OCI-LY3 (cell line): Measurements from ENCODE around the gene ASB1.

Experiments used
- H2AFZ ChIP-seq: fragments of 200-600, 300-600 bp; shearing (Covaris generic); 2 replicates; pipeline ENCODE4 v1.6.0; 2014; ENCODE audit warnings: antibody characterized with exemption, low read depth, low read length
- H3K27ac ChIP-seq: fragments of 200-600, 300-600 bp; sonication (generic); 2 replicates; pipeline ENCODE4 v1.5.1; 2014; ENCODE audit warnings: mild to moderate bottlenecking, low read length, moderate library complexity, mixed read lengths
- H3K27me3 ChIP-seq: fragments of 200-600, 300-600 bp; sonication (generic); 2 replicates; pipeline ENCODE4 v1.6.1; 2014; ENCODE audit warnings: low read depth, low read length, mixed read lengths
- H3K36me3 ChIP-seq: fragments of 200-600, 300-600 bp; sonication (generic); replicated peaks from 2 replicates; pipeline ENCODE3; 2014; ENCODE audit warnings: low read depth, low read length, mixed read lengths
- H3K4me1 ChIP-seq: fragments of 300-600, 200-600 bp; sonication (generic); 2 replicates; pipeline ENCODE4 v1.6.1; 2014; ENCODE audit warnings: low read length, mixed read lengths
- H3K4me2 ChIP-seq: fragments of 200-600, 300-600 bp; sonication (generic); 2 replicates; pipeline ENCODE4 v1.6.1; 2014; ENCODE audit warnings: low read length, mixed read lengths
- H3K4me3 ChIP-seq: fragments of 300-600, 200-600 bp; sonication (generic); 2 replicates; pipeline ENCODE4 v1.5.1; 2014; ENCODE audit warnings: antibody characterized with exemption, mild to moderate bottlenecking, low read length, moderate library complexity
- H3K79me2 ChIP-seq: fragments of 300-600, 200-600 bp; shearing (Covaris generic); 2 replicates; pipeline ENCODE4 v1.6.1; 2014; ENCODE audit warnings: mild to moderate bottlenecking, low read length, mixed read lengths
- H3K9ac ChIP-seq: fragments of 300-600, 200-600 bp; shearing (Covaris generic); 2 replicates; pipeline ENCODE4 v1.6.0; 2014; ENCODE audit warnings: mild to moderate bottlenecking, low read length, moderate library complexity
- H3K9me3 ChIP-seq: fragments of 200-600, 300-600 bp; shearing (Covaris generic); 2 replicates; pipeline ENCODE4 v1.6.1; 2014; ENCODE audit warnings: low read length, mixed read lengths; ENCODE audit not compliant: insufficient read depth
- H4K20me1 ChIP-seq: fragments of 200-600, 300-600 bp; sonication (generic); 2 replicates; pipeline ENCODE4 v1.6.1; 2016; ENCODE audit warnings: low read length, mixed read lengths; ENCODE audit not compliant: insufficient read depth
- CTCF ChIP-seq: fragments of 200-600, 300-600 bp; sonication (generic); IDR thresholded peaks from 2 replicates; pipeline ENCODE4 v1.5.1; 2014; ENCODE audit warnings: antibody characterized with exemption, low read length, low read depth
- EZH2phosphoT487 ChIP-seq: fragments of 200-600 bp; shearing (Covaris generic); IDR thresholded peaks from 2 replicates; pipeline ENCODE4 v1.6.1; 2018; ENCODE audit warnings: antibody characterized with exemption, mixed run types, low read depth

ASB1 gene

GRCh38 chr2:238422285-238422684 is 4.4 kb upstream of the ASB1 start:
- Histone ChIP-seq H3K9me3 (no peaks in the 10 kb centered on the region), H3K4me1 (peaks cover 5% of the 10 kb centered on the region; the same call in 1 of the 2 replicates), H3K27ac (no peak overlapping the region), H4K20me1 (no peaks in the 10 kb centered on the region), H3K4me2 (no peak overlapping the region), H3K79me2 (peaks cover 5% of the 10 kb centered on the region), H3K9ac (no peak overlapping the region), H2AFZ (no peak overlapping the region), H3K4me3 (no peak overlapping the region), H3K27me3 (no peaks in the 10 kb centered on the region), H3K36me3 (no peaks in the 10 kb centered on the region)
- TF ChIP-seq CTCF (no peak), EZH2phosphoT487 (no peak)

- peaks cover 8% of the 10 kb centered on the region; the same call in 1 of the 2 replicates for H3K4me1 ChIP-seq
- no peak for TF ChIP-seq CTCF
- TF ChIP-seq EZH2phosphoT487, result no peak
- H4K20me1 ChIP-seq, result no peaks in the 10 kb centered on the region; the same call in 1 of the 2 replicates
- no peaks in the 10 kb centered on the region for H3K36me3 ChIP-seq
- no peak overlapping the region for H3K4me2 ChIP-seq
- H3K4me3 ChIP-seq, result no peak overlapping the region
- H3K27me3 ChIP-seq, result no peaks in the 10 kb centered on the region
- H3K9ac ChIP-seq, result no peak overlapping the region
- H3K79me2 ChIP-seq, result peaks cover 12% of the 10 kb centered on the region
- H3K9me3 ChIP-seq, result no peaks in the 10 kb centered on the region
- H2AFZ ChIP-seq, result no peak overlapping the region
- no peak overlapping the region for H3K27ac ChIP-seq
Observed at GRCh38 chr2:238422940-238423339, 3.8 kb upstream of the ASB1 start.

GRCh38 chr2:238423561-238424312 is 3.0 kb upstream of the ASB1 start:
- TF ChIP-seq CTCF, result no peak
- TF ChIP-seq EZH2phosphoT487, result no peak

GRCh38 chr2:238424313-238424700 is 2.4 kb upstream of the ASB1 start:
- no peak for TF ChIP-seq EZH2phosphoT487
- TF ChIP-seq CTCF, result no peak
- Histone ChIP-seq H3K27me3 (no peaks in the 10 kb centered on the region), H3K4me1 (peaks cover 9% of the 10 kb centered on the region; the same call in 1 of the 2 replicates), H3K79me2 (peaks cover 26% of the 10 kb centered on the region), H3K4me2 (no peak overlapping the region), H3K9ac (no peak overlapping the region), H4K20me1 (no peaks in the 10 kb centered on the region; the same call in 1 of the 2 replicates), H3K9me3 (no peaks in the 10 kb centered on the region), H3K4me3 (no peak overlapping the region), H3K36me3 (no peaks in the 10 kb centered on the region), H3K27ac (no peak overlapping the region), H2AFZ (no peak overlapping the region)

More at GRCh38 chr2:238423561-238424312, 3.0 kb upstream of the ASB1 start:
- no peaks in the 10 kb centered on the region for H3K9me3 ChIP-seq
- H3K27ac ChIP-seq, result no peak overlapping the region
- H4K20me1 ChIP-seq, result no peaks in the 10 kb centered on the region; the same call in 1 of the 2 replicates
- H3K36me3 ChIP-seq, result no peaks in the 10 kb centered on the region
- no peak overlapping the region for H3K9ac ChIP-seq
- peaks cover 9% of the 10 kb centered on the region; the same call in 1 of the 2 replicates for H3K4me1 ChIP-seq
- no peak overlapping the region for H3K4me2 ChIP-seq
- no peak overlapping the region for H2AFZ ChIP-seq
- H3K27me3 ChIP-seq, result no peaks in the 10 kb centered on the region
- H3K79me2 ChIP-seq, result peaks cover 20% of the 10 kb centered on the region
- H3K4me3 ChIP-seq, result no peak overlapping the region
